Activated B cell treated with CpG ODN at 0.5 μM for 24 hours (primary cell): Measurements from ENCODE around the gene COL1A1. TPM values are rescaled to one million over a fixed set of nuclear protein-coding genes. Genes with fewer than 3 reads are reported as not detected.
A peak's percentile ranks its signal among the peaks of the same experiment; 100 is the strongest.

ENCODE experiments used
- ATAC-seq: fragments of 200-7000 bp; cut with Tn5 transposase; one replicate; pipeline ENCODE4 v1.10.0; 2021; ENCODE audit warnings: low read depth, mild to moderate bottlenecking, moderate library complexity
- CTCF ChIA-PET: fragments of 350-600 bp; sonication (Branson Sonifier 250); formaldehyde crosslinking; loops from one replicate; lab custom pipeline; 2021; ENCODE audit warnings: antibody characterized with exemption; lab: Charles Lee
- POLR2A ChIA-PET: fragments of 350-600 bp; sonication (Branson Sonifier 250); formaldehyde crosslinking; loops from one replicate; lab custom pipeline; 2021; ENCODE audit warnings: antibody characterized with exemption; lab: Charles Lee
- DNase-seq: peaks from one replicate; pipeline ENCODE4 v3.0.0; 2022
- H3K27ac Mint-ChIP-seq: one replicate; pipeline ENCODE4 v1.8.0; 2020; ENCODE audit warnings: mixed read lengths
- H3K27me3 Mint-ChIP-seq: one replicate; pipeline ENCODE4 v1.8.0; 2021; ENCODE audit warnings: mixed read lengths
- H3K36me3 Mint-ChIP-seq: one replicate; pipeline ENCODE4 v1.8.0; 2021; ENCODE audit warnings: low read depth, mixed read lengths
- H3K4me1 Mint-ChIP-seq: one replicate; pipeline ENCODE4 v1.8.0; 2021; ENCODE audit warnings: mixed read lengths
- H3K4me3 Mint-ChIP-seq: one replicate; pipeline ENCODE4 v1.8.0; 2020; ENCODE audit warnings: mild to moderate bottlenecking, mixed read lengths
- H3K9me3 Mint-ChIP-seq: one replicate; pipeline ENCODE4 v1.8.0; 2020; ENCODE audit warnings: mixed read lengths
- intact Hi-C: fragments of 100-400 bp; cut with micrococcal nuclease; formaldehyde crosslinking; loops from one replicate; pipeline ENCODE4 v1.15.1; 2024
- total RNA-seq: library from RNA; stranded (reverse); gene quantifications from 2 replicates; pipeline ENCODE4 v1.2.3, GENCODE V29; 2022
- TF ChIP-seq, protein P1 (sequence below): fragments of 200-600 bp; IDR thresholded peaks from one replicate; pipeline ENCODE4 v1.8.0; 2022; ENCODE audit warnings: antibody characterized with exemption, mild to moderate bottlenecking

The COL1A1 gene
- total RNA-seq, 1 donor from 2014 or later, result 9.2 TPM

DNA sequence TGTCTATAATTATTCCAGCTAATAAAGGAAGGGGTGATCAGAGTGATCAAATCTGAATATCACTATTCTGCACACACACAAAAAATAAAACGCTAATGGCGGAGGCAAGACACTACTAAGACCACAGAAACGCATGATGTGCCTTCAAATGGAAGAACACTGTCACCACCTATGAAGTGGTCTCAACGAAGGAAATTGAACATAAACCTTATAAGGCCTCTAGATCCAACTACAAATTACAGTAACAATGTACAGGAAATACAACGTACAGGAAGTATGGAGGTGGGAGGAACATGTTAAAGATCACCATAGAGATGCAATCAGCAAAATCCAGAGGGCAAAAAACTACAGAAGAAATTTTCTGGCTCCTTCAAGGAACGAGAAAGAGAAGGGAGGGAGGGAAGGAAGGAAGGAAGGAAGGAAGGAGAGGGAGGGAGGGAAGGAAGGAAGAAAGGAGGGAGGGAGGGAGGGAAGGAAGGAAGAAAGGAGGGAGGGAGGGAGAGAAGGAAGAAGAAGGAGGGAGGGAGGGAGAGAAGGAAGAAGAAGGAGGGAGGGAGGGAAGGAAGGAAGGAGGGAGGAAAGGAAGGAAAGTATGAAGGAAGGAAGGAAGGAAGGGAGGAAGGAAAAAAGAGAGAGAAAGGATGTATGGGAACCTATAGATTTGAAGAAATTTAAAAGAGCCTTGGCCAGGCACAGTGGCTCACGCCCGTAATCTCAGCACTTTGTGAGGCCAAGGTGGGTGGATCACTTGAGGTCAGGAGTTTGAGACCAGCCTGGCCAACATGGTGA, 38.8 kb downstream of the COL1A1 start:
- ATAC-seq, result no peak
- Mint-ChIP-seq H3K9me3 (no peaks in the 10 kb centered on the region), H3K36me3 (no peaks in the 10 kb centered on the region), H3K4me3 (peak overlapping the region; percentile 73), H3K27ac (no peak overlapping the region), H3K4me1 (peaks cover 48% of the 10 kb centered on the region), H3K27me3 (no peaks in the 10 kb centered on the region)
- TF ChIP-seq, protein P1, sequence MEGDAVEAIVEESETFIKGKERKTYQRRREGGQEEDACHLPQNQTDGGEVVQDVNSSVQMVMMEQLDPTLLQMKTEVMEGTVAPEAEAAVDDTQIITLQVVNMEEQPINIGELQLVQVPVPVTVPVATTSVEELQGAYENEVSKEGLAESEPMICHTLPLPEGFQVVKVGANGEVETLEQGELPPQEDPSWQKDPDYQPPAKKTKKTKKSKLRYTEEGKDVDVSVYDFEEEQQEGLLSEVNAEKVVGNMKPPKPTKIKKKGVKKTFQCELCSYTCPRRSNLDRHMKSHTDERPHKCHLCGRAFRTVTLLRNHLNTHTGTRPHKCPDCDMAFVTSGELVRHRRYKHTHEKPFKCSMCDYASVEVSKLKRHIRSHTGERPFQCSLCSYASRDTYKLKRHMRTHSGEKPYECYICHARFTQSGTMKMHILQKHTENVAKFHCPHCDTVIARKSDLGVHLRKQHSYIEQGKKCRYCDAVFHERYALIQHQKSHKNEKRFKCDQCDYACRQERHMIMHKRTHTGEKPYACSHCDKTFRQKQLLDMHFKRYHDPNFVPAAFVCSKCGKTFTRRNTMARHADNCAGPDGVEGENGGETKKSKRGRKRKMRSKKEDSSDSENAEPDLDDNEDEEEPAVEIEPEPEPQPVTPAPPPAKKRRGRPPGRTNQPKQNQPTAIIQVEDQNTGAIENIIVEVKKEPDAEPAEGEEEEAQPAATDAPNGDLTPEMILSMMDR, result no peak
- ChIA-PET POLR2A (interaction anchor here (1.0 to 2.8 kb wide), 11 partner anchors 11 to 32 kb away, joined by 3 to 61 read pairs (median 7); partner anchors contain the start of gene PPP1R9B), CTCF (interaction anchor here (0.7 to 2.8 kb wide), 17 partner anchors 7 to 69 kb away, joined by 3 to 64 read pairs (median 10); partner anchors contain the start of genes PDK2, PPP1R9B and SAMD14)
- intact Hi-C loops, result loop anchor here (10.0 kb wide), 1 partner anchor 138 kb away; no protein-coding TSS in a partner anchor
- no peak for DNase-seq

- H3K4me3 Mint-ChIP-seq, result peak overlapping the region; percentile 73
- no peaks in the 10 kb centered on the region for H3K27me3 Mint-ChIP-seq
- H3K27ac Mint-ChIP-seq, result peak overlapping the region; percentile 25
- no peaks in the 10 kb centered on the region for H3K36me3 Mint-ChIP-seq
- ATAC-seq (no peak), DNase-seq (no peak)
- CTCF ChIA-PET, result interaction anchor here (0.7 to 2.8 kb wide), 14 partner anchors 8 to 68 kb away, joined by 3 to 64 read pairs (median 10); partner anchors contain the start of genes PDK2, PPP1R9B and SAMD14
- intact Hi-C loops, result loop anchor here (1.0 to 10.0 kb wide), 5 partner anchors 14 to 137 kb away; no protein-coding TSS in a partner anchor
- TF ChIP-seq, protein P1, result no peak
- no peaks in the 10 kb centered on the region for H3K9me3 Mint-ChIP-seq
- peaks cover 48% of the 10 kb centered on the region for H3K4me1 Mint-ChIP-seq
- POLR2A ChIA-PET, result interaction anchor here (1.3 to 2.8 kb wide), 4 partner anchors 11 to 22 kb away, joined by 4 to 61 read pairs (median 20); partner anchors contain the start of gene PPP1R9B
Observed at GRCh38 chr17:50161911-50162288, 39.5 kb downstream of the COL1A1 start.

- ChIA-PET CTCF (interaction anchor here (1.0 to 2.8 kb wide), 14 partner anchors 9 to 164 kb away, joined by 3 to 64 read pairs (median 10); partner anchors contain the start of genes PDK2, PPP1R9B and SAMD14), POLR2A (interaction anchor here (0.6 to 2.8 kb wide), 5 partner anchors 10 to 68 kb away, joined by 4 to 61 read pairs (median 18); partner anchors contain the start of gene PPP1R9B)
- Mint-ChIP-seq H3K9me3 (no peaks in the 10 kb centered on the region), H3K4me1 (peaks cover 48% of the 10 kb centered on the region), H3K27ac (peak overlapping the region; percentile 42), H3K36me3 (no peaks in the 10 kb centered on the region), H3K4me3 (peak overlapping the region; percentile 73), H3K27me3 (no peaks in the 10 kb centered on the region)
- intact Hi-C loops, result loop anchor here (1.0 to 10.0 kb wide), 5 partner anchors 13 to 136 kb away; no protein-coding TSS in a partner anchor
- peak; percentile 89 for DNase-seq
- peak; percentile 95 for ATAC-seq
- TF ChIP-seq, protein P1, result peak; percentile 68
Observed at GRCh38 chr17:50161023-50161910, 40.2 kb downstream of the COL1A1 start.

GRCh38 chr17:50157891-50158290, 43.5 kb downstream of the COL1A1 start:
- ChIA-PET CTCF (no interaction called here), POLR2A (no interaction called here)
- intact Hi-C loops, result no loop called here
- no peaks in the 10 kb centered on the region for H3K36me3 Mint-ChIP-seq
- no peaks in the 10 kb centered on the region for H3K27me3 Mint-ChIP-seq
- H3K9me3 Mint-ChIP-seq, result no peaks in the 10 kb centered on the region
- H3K27ac Mint-ChIP-seq, result peak overlapping the region; percentile 7
- no peak overlapping the region for H3K4me3 Mint-ChIP-seq
- H3K4me1 Mint-ChIP-seq, result peaks cover 33% of the 10 kb centered on the region
- no peak for DNase-seq
- TF ChIP-seq, protein P1, result no peak
- no peak for ATAC-seq
